ENCODE data around the gene ART5. TPM values are rescaled to one million over a fixed set of nuclear protein-coding genes. Genes with fewer than 3 reads are reported as not detected.

Gene ART5
- total and polyA plus RNA-seq, 10 donors, result not detected

GRCh38 chr11:3611976-3612678 is 29.7 kb downstream of the ART5 start:
- H3K36me3 ChIP-seq, result no peaks in the 10 kb centered on the region
- TF ChIP-seq POLR2AphosphoS5 (IDR thresholded peaks at IDR 0.05) (no peak), POLR2A (IDR thresholded peaks at IDR 0.05) (no peak), CTCF (IDR thresholded peaks at IDR 0.05 in 8 of 11, conservative IDR thresholded peaks at IDR 0.05 in 3 of 11) (no peak)
- peaks cover 0 to 16% (median 4%) of the 10 kb centered on the region in 6 donors for H3K4me1 ChIP-seq
- no peaks in the 10 kb centered on the region for H3K27me3 ChIP-seq (replicated peaks in 1 of 7)
- no peak overlapping the region for H3K4me3 ChIP-seq
- no peak overlapping the region for H3K27ac ChIP-seq
- 60 to 99% (median 87%) methylated on average over 3 of the region's 3 CpGs for WGBS, 5 donors
- peaks cover 0 to 7% (median 5%) of the 10 kb centered on the region in 8 donors for H3K9me3 ChIP-seq
- intact Hi-C loops (cut with DNase I; ENCODE audit: low total_unique reads), result no loop called here
- no peak for DNase-seq

GRCh38 chr11:3610846-3611245 is 30.9 kb downstream of the ART5 start:
- no peak for DNase-seq
- no peak overlapping the region for H3K4me3 ChIP-seq
- WGBS, 5 donors, result 85 to 92% (median 89%) methylated on average over 4 of the region's 4 CpGs
- H3K27ac ChIP-seq, result no peak overlapping the region
- peaks cover 0 to 7% (median 5%) of the 10 kb centered on the region in 8 donors for H3K9me3 ChIP-seq
- TF ChIP-seq POLR2A (IDR thresholded peaks at IDR 0.05) (no peak), POLR2AphosphoS5 (IDR thresholded peaks at IDR 0.05) (no peak), CTCF (IDR thresholded peaks at IDR 0.05 in 8 of 11, conservative IDR thresholded peaks at IDR 0.05 in 3 of 11) (no peak)
- intact Hi-C loops (cut with DNase I; ENCODE audit: low total_unique reads), result no loop called here
- no peaks in the 10 kb centered on the region for H3K36me3 ChIP-seq
- H3K27me3 ChIP-seq (replicated peaks in 1 of 7), result no peaks in the 10 kb centered on the region
- peaks cover 0 to 16% (median 4%) of the 10 kb centered on the region in 6 donors for H3K4me1 ChIP-seq

- Histone ChIP-seq H3K4me1 (peaks cover 0 to 9% (median 3%) of the 10 kb centered on the region in 6 donors), H3K4me3 (no peak overlapping the region), H3K27me3 (replicated peaks in 1 of 7) (no peaks in the 10 kb centered on the region), H3K36me3 (no peaks in the 10 kb centered on the region), H3K9me3 (peaks cover 0 to 7% (median 5%) of the 10 kb centered on the region in 8 donors), H3K27ac (no peak overlapping the region)
- peak; percentile 13 for DNase-seq
- 45 to 65% (median 49%) methylated on average over 7 of the region's 7 CpGs for WGBS, 5 donors
- intact Hi-C loops (cut with DNase I; ENCODE audit: low total_unique reads), result no loop called here
- no peak for TF ChIP-seq POLR2A (IDR thresholded peaks at IDR 0.05)
- TF ChIP-seq CTCF (IDR thresholded peaks at IDR 0.05 in 8 of 11, conservative IDR thresholded peaks at IDR 0.05 in 3 of 11), result peak; percentile 30 to 81 (median 69)
- TF ChIP-seq POLR2AphosphoS5 (IDR thresholded peaks at IDR 0.05), result no peak
Measured at GRCh38 chr11:3609416-3610265, 32.2 kb downstream of the ART5 start.

GRCh38 chr11:3605771-3606203 is 36.0 kb downstream of the ART5 start:
- 63 to 87% (median 82%) methylated on average over 5 of the region's 5 CpGs for WGBS, 5 donors
- no peak for TF ChIP-seq POLR2AphosphoS5 (IDR thresholded peaks at IDR 0.05)
- no peak for TF ChIP-seq CTCF (IDR thresholded peaks at IDR 0.05 in 8 of 11, conservative IDR thresholded peaks at IDR 0.05 in 3 of 11)
- no peak for TF ChIP-seq POLR2A (IDR thresholded peaks at IDR 0.05)
- intact Hi-C loops (cut with DNase I; ENCODE audit: low total_unique reads), result no loop called here
- Histone ChIP-seq H3K36me3 (no peaks in the 10 kb centered on the region), H3K4me1 (no peaks in the 10 kb centered on the region), H3K4me3 (no peak overlapping the region), H3K9me3 (no peaks in the 10 kb centered on the region), H3K27ac (no peak overlapping the region), H3K27me3 (replicated peaks in 1 of 7) (no peaks in the 10 kb centered on the region)
- no peak for DNase-seq
